GM12878 (cell line): ENCODE measurements around the gene S100A2. TPM values are rescaled to one million over a fixed set of nuclear protein-coding genes. Genes with fewer than 3 reads are reported as not detected.
A peak's percentile ranks its signal among the peaks of the same experiment; 100 is the strongest.

Experiments
- ATAC-seq: fragments of 200-7000 bp; cut with Tn5 transposase; 3 replicates; pipeline ENCODE4 v1.9.1; 2020; ENCODE audit warnings: mild to moderate bottlenecking, moderate library complexity
- BruUV-seq: library from RNA; stranded (reverse); fragments of 400-500 nt; replicated peaks from 2 replicates; lab custom pipeline; 2021; lab: Mats Ljungman, UMichigan
- CTCF ChIA-PET: fragments of 300-600 bp; sonication (Branson Sonifier 250); formaldehyde crosslinking; extraction: SDS; loops from one replicate; lab custom pipeline; 2021; ENCODE audit warnings: inconsistent platforms; lab: Yijun Ruan, JAX
- POLR2A ChIA-PET: fragments of 350-600 bp; formaldehyde crosslinking; extraction: SDS; loops from one replicate; lab custom pipeline; 2021; ENCODE audit warnings: inconsistent platforms; lab: Charles Lee
- RAD21 ChIA-PET: fragments of 300-600 bp; sonication (Branson Sonifier 250); formaldehyde crosslinking; loops from one replicate; lab custom pipeline; 2023; ENCODE audit warnings: antibody characterized with exemption; ENCODE audit not compliant: unreplicated experiment; lab: Charles Lee
- SMC1A ChIA-PET: fragments of 300-600 bp; sonication (Branson Sonifier 250); formaldehyde crosslinking; loops from one replicate; lab custom pipeline; 2023; ENCODE audit not compliant: unreplicated experiment, uncharacterized antibody; lab: Charles Lee
- DNase-seq: peaks from one replicate; pipeline ENCODE4 v3.0.0-alpha.2; 2011; ENCODE audit warnings: low read depth, low spot score
- FAIRE-seq: peaks from 3 replicates; lab custom pipeline; 2011; peaks lifted over from hg19 to GRCh38; lab: Jason Lieb, UNC
- H2AFZ ChIP-seq: 2 replicates; pipeline ENCODE4 v1.6.0; 2011; ENCODE audit warnings: low read depth, low read length, control low read depth; ENCODE audit not compliant: control insufficient read depth
- H3K27ac ChIP-seq: 2 replicates; pipeline ENCODE4 v1.5.1; 2011; ENCODE audit warnings: control low read depth; ENCODE audit not compliant: control insufficient read depth, insufficient read depth
- H3K27me3 ChIP-seq, 2 experiments: replicated peaks in 1 of 2; 2 replicates each; pipeline versions ENCODE4 v1.6.0 to v1.6.1; 2011; ENCODE audit warnings: low read length in 1 of 2; ENCODE audit not compliant: control insufficient read depth in 2 of 2, insufficient read depth in 2 of 2
- H3K36me3 ChIP-seq, 2 experiments: 2 replicates each; pipeline ENCODE4 v1.5.1; 2011; ENCODE audit warnings: low read length in 1 of 2; ENCODE audit not compliant: control insufficient read depth in 2 of 2, insufficient read depth in 2 of 2
- H3K4me1 ChIP-seq: 2 replicates; pipeline ENCODE4 v1.6.1; 2011; ENCODE audit warnings: mild to moderate bottlenecking, low read length, moderate library complexity, mixed read lengths; ENCODE audit not compliant: control insufficient read depth, insufficient read depth
- H3K4me2 ChIP-seq: 2 replicates; pipeline ENCODE4 v1.6.0; 2011; ENCODE audit warnings: control low read depth; ENCODE audit not compliant: control insufficient read depth, insufficient read depth
- H3K4me3 ChIP-seq: fragments of 200-600 bp; sonication (generic); 2 replicates; pipeline ENCODE4 v1.5.1; 2016
- H3K79me2 ChIP-seq: 2 replicates; pipeline ENCODE4 v1.6.0; 2011; ENCODE audit warnings: low read length; ENCODE audit not compliant: control insufficient read depth, insufficient read depth
- H3K9ac ChIP-seq: 2 replicates; pipeline ENCODE4 v1.8.0; 2011; ENCODE audit warnings: low read length, control low read depth, mixed read lengths; ENCODE audit not compliant: control insufficient read depth, insufficient read depth
- H3K9me3 ChIP-seq: replicated peaks from 3 replicates; pipeline ENCODE4 v1.5.1; 2011; ENCODE audit warnings: mild to moderate bottlenecking, low read length; ENCODE audit not compliant: control insufficient read depth, insufficient read depth
- H4K20me1 ChIP-seq: 2 replicates; pipeline ENCODE4 v1.6.0; 2011; ENCODE audit not compliant: control insufficient read depth, insufficient read depth
- SMAD5 ChIP-seq: IDR thresholded peaks from 2 replicates; pipeline ENCODE4 v1.6.1; 2016; ENCODE audit warnings: antibody characterized with exemption, low read depth
- TCF12 ChIP-seq: IDR thresholded peaks from 2 replicates; pipeline ENCODE4 v1.6.1; 2011; ENCODE audit warnings: low read depth, mild to moderate bottlenecking, low read length
- ZBTB40 ChIP-seq: fragments of 450-650 bp; IDR thresholded peaks from 2 replicates; pipeline ENCODE4 v1.6.1; 2016; ENCODE audit warnings: mild to moderate bottlenecking, moderate library complexity, borderline replicate concordance
- WGBS: methylation state at CpG from one replicate; pipeline ENCODE4 v1.1.6; 2016; ENCODE audit warnings: low lambda C conversion rate; ENCODE audit not compliant: insufficient replicate concordance, insufficient coverage; ENCODE audit errors: missing lambda C conversion rate; 5-methylcytosine and 5-hydroxymethylcytosine counted together
- in situ Hi-C: fragments of 300-500 bp; cut with MboI; formaldehyde crosslinking; loops from 9 replicates; pipeline ENCODE4 v1.14.3; 2018; ENCODE audit warnings: mixed read lengths
- intact Hi-C: fragments of 100-400 bp; cut with micrococcal nuclease; formaldehyde crosslinking; loops from one replicate; pipeline ENCODE4 v1.14.2; 2022; ENCODE audit not compliant: unreplicated experiment
- polyA plus RNA-seq, 11 experiments: library from polyadenylated mRNA; depleted of rRNA in 4 of 11; unstranded in 6 of 11; stranded (reverse) in 5 of 11; fragments of >200 nt; fragmentation: Nextera tagmentation in 4 of 11; fragmentation: Illumina TruSeq in 1 of 11; extraction: Ambion mirVana in 4 of 11; extraction: Trizol in 1 of 11; gene quantifications; 1 replicate in 1 of 11; 2 replicates in 10 of 11; pipeline versions ENCODE4 v1.2.1 to v1.2.3, GENCODE V29; 2011 to 2016; ENCODE audit warnings: inconsistent platforms in 2 of 11, missing spikeins in 2 of 11, low read depth in 1 of 11
- total RNA-seq, 4 experiments: library from RNA; depleted of rRNA in 3 of 4; stranded (reverse); fragments of >200 nt in 3 of 4; fragmentation: Illumina TruSeq in 1 of 4; extraction: Trizol in 1 of 4; gene quantifications; 2 replicates each; pipeline versions ENCODE4 v1.2.1 to v1.2.3, GENCODE V29; 2013 to 2021
- TF ChIP-seq, protein P1 (sequence below): IDR thresholded peaks from 2 replicates; pipeline ENCODE4 v1.6.1; 2012; ENCODE audit warnings: low read length, inconsistent platforms

Gene S100A2
- total and polyA plus RNA-seq, 10 of the 15 experiments (the other 5 are each of a cell fraction or from before 2014, with no cell fraction given) = 0.11 to 1.5 (median 0.59) TPM; not detected in 2

DNA sequence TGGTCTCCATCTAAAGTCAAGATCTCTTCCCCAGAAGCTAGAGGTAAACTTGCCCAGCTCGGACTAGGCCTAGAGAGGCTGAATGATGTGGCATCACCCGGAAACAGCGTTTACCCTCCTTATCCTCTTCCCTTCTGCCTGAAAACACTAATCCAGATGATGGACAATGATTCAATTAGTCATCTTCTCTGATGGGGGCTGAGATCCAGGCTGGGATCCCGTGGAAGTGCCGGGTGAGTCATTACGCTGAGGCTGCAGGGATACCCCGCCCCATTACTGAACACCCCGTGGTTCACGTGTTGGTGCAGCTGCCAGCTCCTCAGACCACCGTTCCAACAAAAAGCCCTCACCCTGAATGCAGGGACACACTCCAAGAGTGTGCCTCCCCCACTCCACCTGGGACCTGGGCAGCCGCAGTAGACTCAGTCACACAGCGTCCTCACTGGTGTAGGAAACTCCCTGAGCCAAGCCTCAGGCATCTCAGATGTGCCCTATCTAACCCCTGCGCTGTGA, 31.9 kb downstream of the S100A2 start:
- Histone ChIP-seq H3K79me2 (no peaks in the 10 kb centered on the region; the same call in 1 of the 2 replicates), H3K27ac (no peak overlapping the region), H3K4me1 (peaks cover 12% of the 10 kb centered on the region), H3K27me3 (no peaks in the 10 kb centered on the region), H3K4me3 (no peak overlapping the region), H2AFZ (no peak overlapping the region), H4K20me1 (no peaks in the 10 kb centered on the region), H3K4me2 (no peak overlapping the region), H3K9me3 (no peaks in the 10 kb centered on the region), H3K36me3 (no peaks in the 10 kb centered on the region), H3K9ac (no peak overlapping the region)
- no TSS peak for BruUV-seq
- 57% methylated on average over 12 of the region's 13 CpGs for WGBS
- SMC1A ChIA-PET = interaction anchor here (1.0 to 5.6 kb wide), 10 partner anchors 12 to 182 kb away, joined by 3 to 72 read pairs (median 13); partner anchors contain the start of gene S100A4
- RAD21 ChIA-PET = interaction anchor here (2.9 to 6.4 kb wide), 5 partner anchors 11 to 39 kb away, joined by 9 to 74 read pairs (median 38); partner anchors contain the start of genes S100A2 and S100A4
- TF ChIP-seq SMAD5 = no peak
- TF ChIP-seq, protein P1, sequence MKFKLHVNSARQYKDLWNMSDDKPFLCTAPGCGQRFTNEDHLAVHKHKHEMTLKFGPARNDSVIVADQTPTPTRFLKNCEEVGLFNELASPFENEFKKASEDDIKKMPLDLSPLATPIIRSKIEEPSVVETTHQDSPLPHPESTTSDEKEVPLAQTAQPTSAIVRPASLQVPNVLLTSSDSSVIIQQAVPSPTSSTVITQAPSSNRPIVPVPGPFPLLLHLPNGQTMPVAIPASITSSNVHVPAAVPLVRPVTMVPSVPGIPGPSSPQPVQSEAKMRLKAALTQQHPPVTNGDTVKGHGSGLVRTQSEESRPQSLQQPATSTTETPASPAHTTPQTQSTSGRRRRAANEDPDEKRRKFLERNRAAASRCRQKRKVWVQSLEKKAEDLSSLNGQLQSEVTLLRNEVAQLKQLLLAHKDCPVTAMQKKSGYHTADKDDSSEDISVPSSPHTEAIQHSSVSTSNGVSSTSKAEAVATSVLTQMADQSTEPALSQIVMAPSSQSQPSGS = no peak
- TF ChIP-seq ZBTB40 = no peak
- TF ChIP-seq TCF12 = peak; percentile 9; the same call in 1 of the 2 replicates
- in situ Hi-C loops = no loop called here
- no peak for ATAC-seq
- CTCF ChIA-PET = interaction anchor here (0.5 to 8.6 kb wide), 16 partner anchors 11 to 453 kb away, joined by 3 to 216 read pairs (median 8); partner anchors contain the start of genes RAB13, S100A14, S100A16 and S100A2
- POLR2A ChIA-PET = interaction anchor here (0.5 to 3.2 kb wide), 5 partner anchors 11 to 635 kb away, joined by 3 to 29 read pairs (median 3); partner anchors contain the start of gene S100A4
- FAIRE-seq = no peak
- intact Hi-C loops = loop anchor here (5.0 kb wide), 1 partner anchor 34 kb away; the partner anchor contains the start of gene S100A2
- DNase-seq = no peak
